Chondrocyte (in vitro differentiated cells): ENCODE data around the gene BUB1B. TPM values are rescaled to one million over a fixed set of nuclear protein-coding genes. Genes with fewer than 3 reads are reported as not detected.

Experiments
- DNase-seq: peaks from one replicate; pipeline ENCODE4 v3.0.0; 2021; ENCODE audit warnings: mixed read lengths, low spot score
- H3K27ac Mint-ChIP-seq: one replicate; pipeline ENCODE4 v1.8.0; 2021; ENCODE audit warnings: mild to moderate bottlenecking, moderate library complexity, mixed read lengths; ENCODE audit not compliant: unreplicated experiment
- H3K27me3 Mint-ChIP-seq: 2 replicates; pipeline ENCODE4 v1.8.0; 2021; ENCODE audit warnings: low read depth, mixed read lengths
- H3K36me3 Mint-ChIP-seq: 2 replicates; pipeline ENCODE4 v1.8.0; 2021; ENCODE audit warnings: low read depth, mixed read lengths
- H3K4me1 Mint-ChIP-seq: 2 replicates; pipeline ENCODE4 v1.8.0; 2021; ENCODE audit warnings: low read depth, mild to moderate bottlenecking, mixed read lengths
- H3K4me3 Mint-ChIP-seq: one replicate; pipeline ENCODE4 v1.8.0; 2021; ENCODE audit warnings: mild to moderate bottlenecking, moderate library complexity, mixed read lengths; ENCODE audit not compliant: unreplicated experiment
- H3K9me3 Mint-ChIP-seq: 2 replicates; pipeline ENCODE4 v1.8.0; 2021; ENCODE audit warnings: low read depth, mixed read lengths
- CTCF ChIP-seq: fragments of 200-600 bp; sonication (generic); IDR thresholded peaks from 2 replicates; pipeline ENCODE4 v1.5.0; 2021; ENCODE audit warnings: antibody characterized with exemption, mild to moderate bottlenecking, moderate library complexity
- total RNA-seq: library from RNA; stranded (reverse); gene quantifications from 3 replicates; pipeline ENCODE4 v1.2.1, GENCODE V29; 2021

BUB1B gene
- total RNA-seq, 1 donor from 2014 or later = 6.7 TPM

DNA sequence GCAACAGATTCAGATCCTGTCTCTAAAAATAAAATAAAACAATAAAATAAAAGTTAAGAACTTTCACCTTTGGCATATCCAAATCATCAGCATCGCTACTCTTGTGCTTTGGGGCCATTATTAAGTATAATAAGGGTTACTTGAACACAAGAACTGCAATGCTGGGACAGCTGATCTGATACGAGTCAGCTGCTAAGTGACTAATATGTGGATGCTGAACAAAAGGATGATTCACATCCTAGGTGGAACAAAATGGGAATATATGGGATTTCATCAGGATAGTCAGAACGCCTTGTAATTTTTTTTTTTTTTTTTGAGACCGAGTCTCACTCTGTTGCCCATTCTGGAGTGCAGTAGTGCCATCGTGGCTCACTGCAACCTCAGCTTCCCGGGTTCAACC lies 29.7 kb downstream of the BUB1B start:
- Mint-ChIP-seq H3K4me3 (no peak overlapping the region), H3K27ac (no peak overlapping the region), H3K36me3 (peaks cover 2% of the 10 kb centered on the region), H3K9me3 (no peaks in the 10 kb centered on the region), H3K4me1 (no peaks in the 10 kb centered on the region), H3K27me3 (no peaks in the 10 kb centered on the region)
- no peak for TF ChIP-seq CTCF
- DNase-seq = no peak

DNA sequence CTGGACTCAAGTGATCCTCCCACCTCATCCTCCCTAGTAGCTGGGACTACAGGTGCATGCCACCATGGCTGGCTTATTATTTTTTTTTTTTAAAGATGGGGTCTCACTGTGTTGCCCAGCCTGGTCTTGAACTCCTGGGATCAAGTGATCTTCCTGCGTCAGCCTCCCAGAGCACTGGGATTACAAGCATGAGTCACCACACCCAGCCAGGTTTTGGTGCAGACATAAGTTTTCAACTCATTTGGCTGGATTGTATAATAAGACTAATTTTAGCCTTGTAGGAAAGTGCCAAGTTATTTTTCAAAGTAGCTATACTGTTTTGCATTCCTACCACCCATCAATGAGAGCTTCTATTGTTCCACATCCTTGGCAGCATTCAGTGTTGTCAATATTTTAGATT lies 32.1 kb downstream of the BUB1B start:
- Mint-ChIP-seq H3K36me3 (peaks cover 2% of the 10 kb centered on the region), H3K27ac (no peak overlapping the region), H3K4me1 (no peaks in the 10 kb centered on the region), H3K9me3 (no peaks in the 10 kb centered on the region), H3K27me3 (no peaks in the 10 kb centered on the region), H3K4me3 (no peak overlapping the region)
- TF ChIP-seq CTCF = no peak
- DNase-seq = no peak

GRCh38 chr15:40197434-40197833 lies 36.6 kb downstream of the BUB1B start:
- no peaks in the 10 kb centered on the region for H3K27me3 Mint-ChIP-seq
- H3K36me3 Mint-ChIP-seq = peaks cover 1% of the 10 kb centered on the region
- no peak for DNase-seq
- H3K4me1 Mint-ChIP-seq = no peaks in the 10 kb centered on the region
- H3K4me3 Mint-ChIP-seq = no peak overlapping the region
- no peak overlapping the region for H3K27ac Mint-ChIP-seq
- H3K9me3 Mint-ChIP-seq = no peaks in the 10 kb centered on the region
- no peak for TF ChIP-seq CTCF

GRCh38 chr15:40198355-40199085 lies 37.7 kb downstream of the BUB1B start:
- Mint-ChIP-seq H3K27ac (no peak overlapping the region), H3K4me1 (no peaks in the 10 kb centered on the region), H3K27me3 (no peaks in the 10 kb centered on the region), H3K36me3 (no peaks in the 10 kb centered on the region), H3K4me3 (no peak overlapping the region), H3K9me3 (no peaks in the 10 kb centered on the region)
- no peak for TF ChIP-seq CTCF
- no peak for DNase-seq

DNA sequence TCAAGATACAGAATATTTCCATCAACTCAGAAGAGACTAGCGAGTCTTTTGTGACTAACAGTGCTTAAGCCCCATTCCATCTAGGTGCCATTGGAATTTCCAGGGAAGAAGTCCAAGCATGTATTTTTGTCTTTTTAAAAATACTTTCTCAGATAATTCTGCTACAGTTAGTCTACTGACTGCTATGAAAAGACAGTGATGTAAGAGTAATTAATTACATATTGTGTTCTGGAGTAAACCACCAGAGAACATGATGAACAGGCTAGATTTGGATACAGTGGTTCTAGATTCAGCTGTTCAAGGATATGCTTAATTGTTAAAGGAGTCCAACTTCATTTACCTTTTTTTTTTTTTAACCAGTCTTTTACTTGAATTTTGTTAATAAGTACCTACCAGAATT lies 43.2 kb downstream of the BUB1B start:
- H3K27me3 Mint-ChIP-seq = no peaks in the 10 kb centered on the region
- H3K27ac Mint-ChIP-seq = no peak overlapping the region
- no peaks in the 10 kb centered on the region for H3K4me1 Mint-ChIP-seq
- H3K36me3 Mint-ChIP-seq = peaks cover 2% of the 10 kb centered on the region
- H3K4me3 Mint-ChIP-seq = no peak overlapping the region
- no peak for DNase-seq
- TF ChIP-seq CTCF = no peak
- H3K9me3 Mint-ChIP-seq = no peaks in the 10 kb centered on the region
